Nephron progenitor cell (in vitro differentiated cells): Measurements from ENCODE around the gene RHCG.
"Not testable (repeated sequence)": the region's sequence is repeated elsewhere in the genome, so short reads cannot be mapped to it uniquely, and the experiment has no call there.

Source experiments
- DNase-seq: peaks from one replicate; pipeline ENCODE4 v3.0.0; 2021
- H3K27ac Mint-ChIP-seq: 2 replicates; pipeline ENCODE4 v1.8.0; 2021; ENCODE audit warnings: mild to moderate bottlenecking, moderate library complexity, mixed read lengths
- H3K27me3 Mint-ChIP-seq: 2 replicates; pipeline ENCODE4 v1.8.0; 2021; ENCODE audit warnings: mild to moderate bottlenecking, low read depth, mixed read lengths; ENCODE audit not compliant: poor library complexity
- H3K36me3 Mint-ChIP-seq: 2 replicates; pipeline ENCODE4 v1.8.0; 2021; ENCODE audit warnings: low read depth, mixed read lengths
- H3K4me1 Mint-ChIP-seq: 2 replicates; pipeline ENCODE4 v1.8.0; 2021; ENCODE audit warnings: mixed read lengths
- H3K4me3 Mint-ChIP-seq: 2 replicates; pipeline ENCODE4 v1.8.0; 2021; ENCODE audit warnings: mild to moderate bottlenecking, moderate library complexity, mixed read lengths
- H3K9me3 Mint-ChIP-seq: 2 replicates; pipeline ENCODE4 v1.8.0; 2021; ENCODE audit warnings: mild to moderate bottlenecking, moderate library complexity, mixed read lengths
- CTCF ChIP-seq: fragments of 200-600 bp; sonication (generic); IDR thresholded peaks from 2 replicates; pipeline ENCODE4 v1.5.0; 2021; ENCODE audit warnings: antibody characterized with exemption

RHCG gene

GRCh38 chr15:89469426-89470096 is 26.8 kb downstream of the RHCG start:
- Mint-ChIP-seq H3K27ac (no peak overlapping the region), H3K4me1 (peaks cover 15% of the 10 kb centered on the region), H3K9me3 (peaks cover 3% of the 10 kb centered on the region), H3K36me3 (no peaks in the 10 kb centered on the region), H3K27me3 (peaks cover 60% of the 10 kb centered on the region), H3K4me3 (no peak overlapping the region)
- TF ChIP-seq CTCF, result no peak
- no peak for DNase-seq

GRCh38 chr15:89468813-89469212 is 27.6 kb downstream of the RHCG start:
- not testable (repeated sequence) for DNase-seq, H3K36me3 Mint-ChIP-seq, H3K4me3 Mint-ChIP-seq, H3K9me3 Mint-ChIP-seq, H3K27ac Mint-ChIP-seq
- Mint-ChIP-seq H3K4me1 (peaks cover 15% of the 10 kb centered on the region), H3K27me3 (peaks cover 55% of the 10 kb centered on the region)

GRCh38 chr15:89463113-89463512 is 33.3 kb downstream of the RHCG start:
- peaks cover 52% of the 10 kb centered on the region for H3K27me3 Mint-ChIP-seq
- H3K4me1 Mint-ChIP-seq, result no peaks in the 10 kb centered on the region
- H3K9me3 Mint-ChIP-seq, result no peaks in the 10 kb centered on the region
- no peaks in the 10 kb centered on the region for H3K36me3 Mint-ChIP-seq
- no peak for DNase-seq
- TF ChIP-seq CTCF, result no peak
- H3K4me3 Mint-ChIP-seq, result no peak overlapping the region
- no peak overlapping the region for H3K27ac Mint-ChIP-seq

- TF ChIP-seq CTCF, result no peak
- no peak overlapping the region for H3K27ac Mint-ChIP-seq
- H3K4me1 Mint-ChIP-seq, result no peaks in the 10 kb centered on the region
- H3K9me3 Mint-ChIP-seq, result peaks cover 4% of the 10 kb centered on the region
- no peak for DNase-seq
- H3K36me3 Mint-ChIP-seq, result no peaks in the 10 kb centered on the region
- peaks cover 56% of the 10 kb centered on the region for H3K27me3 Mint-ChIP-seq
- no peak overlapping the region for H3K4me3 Mint-ChIP-seq
These were observed 34.0 kb downstream of the RHCG start for GRCh38 chr15:89462198-89462912.

- H3K4me3 Mint-ChIP-seq, result no peak overlapping the region
- H3K4me1 Mint-ChIP-seq, result no peaks in the 10 kb centered on the region
- H3K27ac Mint-ChIP-seq, result no peak overlapping the region
- peaks cover 8% of the 10 kb centered on the region for H3K9me3 Mint-ChIP-seq
- TF ChIP-seq CTCF, result no peak
- H3K36me3 Mint-ChIP-seq, result no peaks in the 10 kb centered on the region
- DNase-seq, result no peak
- peaks cover 57% of the 10 kb centered on the region for H3K27me3 Mint-ChIP-seq
These were observed 35.0 kb downstream of the RHCG start for GRCh38 chr15:89461386-89461785.

GRCh38 chr15:89460048-89460447 is 36.3 kb downstream of the RHCG start:
- Mint-ChIP-seq H3K4me1 (no peaks in the 10 kb centered on the region), H3K9me3 (peaks cover 8% of the 10 kb centered on the region), H3K27ac (no peak overlapping the region), H3K36me3 (no peaks in the 10 kb centered on the region), H3K4me3 (no peak overlapping the region), H3K27me3 (peaks cover 68% of the 10 kb centered on the region)
- no peak for DNase-seq
- TF ChIP-seq CTCF, result no peak
